Sciatic nerve (tissue), 2 donors: Measurements from ENCODE around the gene ACVR1C. TPM values are rescaled to one million over a fixed set of nuclear protein-coding genes. Genes with fewer than 3 reads are reported as not detected.

Experiments used
- ATAC-seq: fragments of 200-7000 bp; cut with Tn5 transposase; one replicate; pipeline ENCODE4 v1.9.1; 2020; ENCODE audit warnings: mild to moderate bottlenecking, moderate library complexity
- DNase-seq: peaks from one replicate; pipeline ENCODE4 v3.0.0-alpha.2; 2020; ENCODE audit warnings: low spot score
- intact Hi-C: fragments of 100-400 bp; cut with DNase I; formaldehyde crosslinking; loops from one replicate; pipeline ENCODE4 v1.14.2; 2022
- total RNA-seq: library from RNA; stranded (reverse); fragmentation: NEBNext Ultra II Directional; extraction: Animal tissue kit (Norgen Biotek cat#: 25700); gene quantifications from one replicate; pipeline ENCODE4 v1.2.1, GENCODE V29; 2021
- donor health status: DM: no; HTN: no; CAD: no.
- donor health status: DM: no; HTN: no; CAD: no.

The ACVR1C gene
- total RNA-seq, 1 donor from 2014 or later: 2.8 TPM

GRCh38 chr2:157508676-157509075, 120.0 kb downstream of the ACVR1C start:
- intact Hi-C loops: no loop called here
- no peak for DNase-seq
- ATAC-seq: no peak

DNA sequence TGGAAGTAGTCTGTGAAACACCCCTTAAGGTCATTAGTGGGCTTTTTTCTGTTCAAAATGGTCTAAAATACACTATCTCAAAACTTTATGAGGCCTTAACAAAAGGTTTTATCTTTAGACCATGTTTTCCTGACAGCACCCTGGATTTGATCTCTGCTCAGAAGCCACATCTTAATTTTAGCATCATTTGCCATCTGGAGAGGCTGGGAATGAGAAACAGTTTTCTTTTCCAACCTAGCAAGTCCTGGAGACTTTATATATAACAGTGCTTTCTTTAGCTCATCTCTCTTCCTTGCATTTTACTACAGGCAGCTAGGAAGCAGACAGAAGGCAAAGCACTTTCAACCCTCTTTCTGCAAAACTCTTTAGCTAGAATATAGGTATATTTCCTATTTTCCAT, 122.1 kb downstream of the ACVR1C start:
- no peak for ATAC-seq
- intact Hi-C loops: no loop called here
- DNase-seq: no peak

GRCh38 chr2:157504623-157505022, 124.0 kb downstream of the ACVR1C start:
- ATAC-seq (no peak), DNase-seq (no peak)
- intact Hi-C loops: no loop called here

- intact Hi-C loops: no loop called here
- ATAC-seq: no peak
- no peak for DNase-seq
Measured at GRCh38 chr2:157501026-157501425, 127.6 kb downstream of the ACVR1C start.

- intact Hi-C loops: no loop called here
- ATAC-seq: no peak
- DNase-seq: no peak
Measured at GRCh38 chr2:157500334-157500733, 128.3 kb downstream of the ACVR1C start.

- intact Hi-C loops: loop anchor here (5.0 kb wide), 1 partner anchor 1264 kb away; no protein-coding TSS in a partner anchor
Measured at GRCh38 chr2:157498483-157498882, 130.2 kb downstream of the ACVR1C start.

DNA sequence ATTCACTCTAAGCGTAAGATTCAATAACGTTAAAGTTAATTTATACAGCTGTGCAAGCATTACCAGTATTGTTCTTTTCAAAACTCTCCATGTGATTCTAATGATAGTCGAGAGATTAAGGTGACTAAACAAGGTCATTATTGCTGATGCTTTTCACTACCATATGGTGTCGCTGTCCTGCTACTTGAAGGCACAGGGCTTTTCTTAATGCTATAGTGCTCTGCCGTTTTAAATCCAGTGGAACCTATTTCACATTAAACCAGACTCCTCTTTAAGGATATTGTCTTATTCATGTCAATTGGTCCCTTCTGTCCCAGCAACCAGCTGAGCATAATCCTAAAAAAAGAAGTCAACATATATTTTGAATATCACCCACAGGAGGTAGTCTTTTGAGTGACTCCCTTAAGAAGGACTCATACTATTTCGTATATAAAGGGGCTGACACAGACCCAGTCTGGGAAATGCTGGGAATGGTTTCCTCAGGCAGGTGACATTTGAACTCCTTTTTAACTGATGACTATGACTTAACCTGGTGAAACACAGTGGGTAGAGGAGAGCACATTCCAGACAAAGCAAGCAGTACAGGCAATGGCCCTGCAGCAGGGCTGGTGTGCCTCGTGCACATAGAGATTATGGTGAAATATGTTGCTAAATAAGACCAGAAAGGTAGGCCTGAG, 130.9 kb downstream of the ACVR1C start:
- ATAC-seq (peak; percentile 68), DNase-seq (no peak)
- intact Hi-C loops: loop anchor here (5.0 kb wide), 1 partner anchor 1265 kb away; no protein-coding TSS in a partner anchor

More at GRCh38 chr2:157498483-157498882, 130.2 kb downstream of the ACVR1C start:
- DNase-seq (no peak), ATAC-seq (no peak)

- peak; percentile 70 for ATAC-seq
- intact Hi-C loops: no loop called here
- peak; percentile 70 for DNase-seq
Measured at GRCh38 chr2:157492189-157492773, 136.4 kb downstream of the ACVR1C start.

GRCh38 chr2:157489983-157490382, 138.7 kb downstream of the ACVR1C start:
- intact Hi-C loops: no loop called here
- DNase-seq (no peak), ATAC-seq (no peak)

- intact Hi-C loops: no loop called here
- ATAC-seq: peak; percentile 31
- no peak for DNase-seq
Measured at GRCh38 chr2:157488877-157489276, 139.8 kb downstream of the ACVR1C start.

DNA sequence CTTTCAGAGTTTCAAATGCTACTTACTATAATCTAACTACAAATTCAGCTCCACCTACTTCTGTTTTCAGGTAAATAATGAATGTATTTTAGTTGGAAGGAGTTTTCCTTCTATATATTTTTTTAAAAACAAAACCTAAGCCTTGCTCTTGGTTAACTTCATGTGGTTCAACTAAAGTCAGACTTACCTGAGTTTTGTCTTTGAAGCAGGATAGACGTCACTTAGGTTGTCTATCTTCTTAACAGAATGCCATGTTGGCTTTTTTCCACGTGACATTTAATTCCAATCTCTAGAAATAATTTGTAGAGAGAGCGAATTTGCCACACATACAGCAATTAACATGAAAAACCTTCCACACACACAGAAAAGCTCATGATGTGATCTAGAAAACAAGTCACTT, 140.9 kb downstream of the ACVR1C start:
- DNase-seq: no peak
- intact Hi-C loops: no loop called here
- ATAC-seq: no peak

- DNase-seq: no peak
- intact Hi-C loops: no loop called here
- ATAC-seq: no peak
Measured at GRCh38 chr2:157487271-157487610, 141.4 kb downstream of the ACVR1C start.

GRCh38 chr2:157486596-157487270, 141.9 kb downstream of the ACVR1C start:
- intact Hi-C loops: no loop called here
- ATAC-seq (no peak), DNase-seq (no peak)

GRCh38 chr2:157480182-157480961, 148.3 kb downstream of the ACVR1C start:
- peak; percentile 60 for DNase-seq
- intact Hi-C loops: no loop called here
- peak; percentile 86 for ATAC-seq

- intact Hi-C loops: no loop called here
- ATAC-seq: no peak
Measured at GRCh38 chr2:157479081-157480027, 149.3 kb downstream of the ACVR1C start.

GRCh38 chr2:157477919-157478318, 150.7 kb downstream of the ACVR1C start:
- no peak for DNase-seq
- intact Hi-C loops: no loop called here
- no peak for ATAC-seq

More at GRCh38 chr2:157479081-157480027, 149.3 kb downstream of the ACVR1C start:
- no peak for DNase-seq

DNA sequence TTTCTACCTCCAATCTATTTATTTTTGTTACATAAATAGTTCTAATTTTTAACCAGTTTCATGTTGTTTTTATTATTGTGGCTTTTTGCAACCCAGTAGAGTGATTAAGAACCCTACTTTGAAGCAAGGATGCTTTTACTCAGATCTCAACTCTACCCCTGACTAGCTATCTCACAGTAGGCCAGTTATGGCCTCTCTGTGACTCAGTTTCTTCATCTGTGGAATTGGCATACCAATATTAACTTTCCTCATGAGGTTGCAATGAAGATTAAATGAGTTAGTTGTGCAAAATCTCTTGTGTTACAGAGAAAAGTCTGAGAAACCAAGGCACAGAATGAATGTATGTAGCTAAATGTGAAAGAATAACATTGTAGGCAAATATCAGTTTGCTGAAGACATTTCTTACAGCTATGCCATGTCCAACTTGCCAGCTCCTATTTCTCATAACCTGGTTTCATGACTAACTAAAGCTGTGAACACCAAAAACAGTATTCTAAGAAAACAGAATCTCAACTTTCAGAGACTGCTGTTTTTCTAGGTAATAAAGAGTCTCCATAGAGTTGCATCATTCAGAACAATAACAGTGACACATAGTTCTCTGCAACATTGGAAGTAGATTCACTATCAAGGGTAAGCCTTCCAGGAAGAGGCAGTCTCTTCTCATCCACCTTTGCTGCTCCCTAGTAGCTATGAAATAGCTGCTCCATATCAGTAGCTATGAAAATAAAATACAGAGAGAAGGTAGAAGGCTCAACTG, 151.5 kb downstream of the ACVR1C start:
- intact Hi-C loops: no loop called here
- ATAC-seq: no peak
- no peak for DNase-seq
